ENCODE measurements around the gene FAM227B.

DNA sequence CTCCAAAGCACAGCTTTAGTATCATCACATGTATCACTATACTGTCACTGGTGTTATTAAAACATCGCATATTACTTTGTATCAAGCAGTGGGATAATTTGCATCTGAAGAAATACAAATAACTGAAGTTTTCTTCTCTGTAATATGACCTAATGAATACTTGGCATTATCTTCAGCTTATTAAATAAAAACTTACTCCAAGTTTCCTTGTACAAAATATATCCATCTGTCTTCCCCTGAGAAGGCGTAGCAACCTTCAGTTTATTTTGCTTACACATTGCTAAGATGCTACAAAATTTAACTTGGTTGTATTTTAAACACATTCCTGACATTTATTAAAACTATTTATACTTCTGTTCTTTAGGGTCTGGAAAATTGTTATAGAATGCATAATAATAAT lies 183.9 kb downstream of the FAM227B start:
- TF ChIP-seq, protein P1, sequence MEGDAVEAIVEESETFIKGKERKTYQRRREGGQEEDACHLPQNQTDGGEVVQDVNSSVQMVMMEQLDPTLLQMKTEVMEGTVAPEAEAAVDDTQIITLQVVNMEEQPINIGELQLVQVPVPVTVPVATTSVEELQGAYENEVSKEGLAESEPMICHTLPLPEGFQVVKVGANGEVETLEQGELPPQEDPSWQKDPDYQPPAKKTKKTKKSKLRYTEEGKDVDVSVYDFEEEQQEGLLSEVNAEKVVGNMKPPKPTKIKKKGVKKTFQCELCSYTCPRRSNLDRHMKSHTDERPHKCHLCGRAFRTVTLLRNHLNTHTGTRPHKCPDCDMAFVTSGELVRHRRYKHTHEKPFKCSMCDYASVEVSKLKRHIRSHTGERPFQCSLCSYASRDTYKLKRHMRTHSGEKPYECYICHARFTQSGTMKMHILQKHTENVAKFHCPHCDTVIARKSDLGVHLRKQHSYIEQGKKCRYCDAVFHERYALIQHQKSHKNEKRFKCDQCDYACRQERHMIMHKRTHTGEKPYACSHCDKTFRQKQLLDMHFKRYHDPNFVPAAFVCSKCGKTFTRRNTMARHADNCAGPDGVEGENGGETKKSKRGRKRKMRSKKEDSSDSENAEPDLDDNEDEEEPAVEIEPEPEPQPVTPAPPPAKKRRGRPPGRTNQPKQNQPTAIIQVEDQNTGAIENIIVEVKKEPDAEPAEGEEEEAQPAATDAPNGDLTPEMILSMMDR (IDR thresholded peaks at IDR 0.05) = no peak
- TF ChIP-seq POLR2A (IDR thresholded peaks at IDR 0.05) = no peak
